MM.1S (cell line): ENCODE results near the gene B3GNT5.

Source experiments
- DNase-seq: peaks from one replicate; pipeline ENCODE4 v3.0.0-alpha.2; 2015
- H2AFZ ChIP-seq: fragments of 300-600 bp; sonication (generic); 2 replicates; pipeline ENCODE4 v1.6.0; 2016; ENCODE audit warnings: antibody characterized with exemption, low read length
- H3F3A ChIP-seq: fragments of 300-600 bp; sonication (generic); 2 replicates; pipeline ENCODE4 v1.6.1; 2016; ENCODE audit warnings: mild to moderate bottlenecking, antibody characterized with exemption, low read length, moderate library complexity, mixed read lengths; ENCODE audit not compliant: insufficient read depth
- H3K27ac ChIP-seq: fragments of 300-600 bp; sonication (generic); 2 replicates; pipeline ENCODE4 v1.5.1; 2016; ENCODE audit warnings: mild to moderate bottlenecking, low read length
- H3K27me3 ChIP-seq: fragments of 300-600 bp; sonication (generic); replicated peaks from 2 replicates; pipeline ENCODE4 v1.6.0; 2016; ENCODE audit warnings: low read length; ENCODE audit not compliant: insufficient read depth
- H3K36me3 ChIP-seq: fragments of 300-600 bp; sonication (generic); replicated peaks from 2 replicates; pipeline ENCODE4 v1.6.1; 2016; ENCODE audit warnings: mild to moderate bottlenecking, low read length, mixed read lengths; ENCODE audit not compliant: insufficient read depth
- H3K4me1 ChIP-seq: fragments of 300-600 bp; sonication (generic); 2 replicates; pipeline ENCODE4 v1.6.1; 2016; ENCODE audit warnings: low read length, mixed read lengths
- H3K4me2 ChIP-seq: fragments of 300-600 bp; sonication (generic); 2 replicates; pipeline ENCODE4 v1.6.0; 2016; ENCODE audit warnings: low read depth, low read length
- H3K4me3 ChIP-seq: fragments of 300-600 bp; sonication (generic); 2 replicates; pipeline ENCODE4 v1.5.1; 2016; ENCODE audit warnings: low read length, mixed read lengths
- H3K79me2 ChIP-seq: fragments of 300-600 bp; sonication (generic); 2 replicates; pipeline ENCODE4 v1.6.1; 2016; ENCODE audit warnings: mixed run types, low read length, mixed read lengths
- H3K9ac ChIP-seq: fragments of 300-600 bp; sonication (generic); 2 replicates; pipeline ENCODE4 v1.6.1; 2016; ENCODE audit warnings: low read length, mixed read lengths
- H3K9me2 ChIP-seq: fragments of 300-600 bp; sonication (generic); replicated peaks from 2 replicates; pipeline ENCODE4 v1.6.1; 2016; ENCODE audit warnings: mild to moderate bottlenecking, low read length, mixed read lengths; ENCODE audit not compliant: insufficient read depth
- H3K9me3 ChIP-seq: fragments of 300-600 bp; sonication (generic); replicated peaks from 2 replicates; pipeline ENCODE4 v1.6.1; 2016; ENCODE audit warnings: mild to moderate bottlenecking, low read length, mixed read lengths; ENCODE audit not compliant: insufficient read depth
- H4K20me1 ChIP-seq: fragments of 300-600 bp; sonication (generic); 2 replicates; pipeline ENCODE4 v1.6.1; 2016; ENCODE audit warnings: mild to moderate bottlenecking, low read length, moderate library complexity, mixed read lengths; ENCODE audit not compliant: insufficient read depth
- CTCF ChIP-seq: fragments of 300-600 bp; sonication (generic); IDR thresholded peaks from 2 replicates; pipeline ENCODE4 v1.5.1; 2016; ENCODE audit warnings: antibody characterized with exemption, low read length, mixed read lengths
- EZH2 ChIP-seq: fragments of 300-600 bp; sonication (generic); optimal IDR thresholded peaks from 2 replicates; pipeline ENCODE3; 2017; ENCODE audit warnings: low read depth, mild to moderate bottlenecking, antibody characterized with exemption, low read length, mixed read lengths
- EZH2phosphoT487 ChIP-seq: fragments of 300-600 bp; sonication (generic); IDR thresholded peaks from 2 replicates; pipeline ENCODE4 v1.6.1; 2018; ENCODE audit warnings: antibody characterized with exemption, low read length

The B3GNT5 gene

GRCh38 chr3:183213415-183214276, 39.4 kb upstream of the B3GNT5 start:
- Histone ChIP-seq H3K36me3 (no peaks in the 10 kb centered on the region), H3K4me1 (no peaks in the 10 kb centered on the region), H3K4me3 (no peak overlapping the region), H2AFZ (no peak overlapping the region), H3K79me2 (no peaks in the 10 kb centered on the region), H4K20me1 (no peaks in the 10 kb centered on the region), H3K9me2 (no peaks in the 10 kb centered on the region), H3K4me2 (no peak overlapping the region), H3K27ac (no peak overlapping the region), H3K9me3 (no peaks in the 10 kb centered on the region), H3K9ac (no peak overlapping the region), H3K27me3 (no peaks in the 10 kb centered on the region), H3F3A (no peaks in the 10 kb centered on the region)
- DNase-seq = no peak
- TF ChIP-seq CTCF (no peak), EZH2 (no peak), EZH2phosphoT487 (no peak)

- Histone ChIP-seq H3K9ac (no peak overlapping the region), H3F3A (no peaks in the 10 kb centered on the region), H3K36me3 (no peaks in the 10 kb centered on the region), H3K27me3 (no peaks in the 10 kb centered on the region), H3K27ac (no peak overlapping the region), H2AFZ (no peak overlapping the region), H3K9me3 (no peaks in the 10 kb centered on the region), H3K4me3 (no peak overlapping the region), H3K4me1 (no peaks in the 10 kb centered on the region), H3K4me2 (no peak overlapping the region), H4K20me1 (no peaks in the 10 kb centered on the region), H3K79me2 (no peaks in the 10 kb centered on the region), H3K9me2 (no peaks in the 10 kb centered on the region)
- no peak for TF ChIP-seq EZH2phosphoT487
- no peak for DNase-seq
Observed at GRCh38 chr3:183214277-183214612, 38.8 kb upstream of the B3GNT5 start.

GRCh38 chr3:183215591-183216202, 37.4 kb upstream of the B3GNT5 start:
- Histone ChIP-seq H3K9me3 (no peaks in the 10 kb centered on the region), H3F3A (no peaks in the 10 kb centered on the region), H3K27ac (no peak overlapping the region), H3K4me2 (no peak overlapping the region), H3K9ac (no peak overlapping the region), H3K9me2 (no peaks in the 10 kb centered on the region), H3K4me1 (no peaks in the 10 kb centered on the region), H3K79me2 (no peaks in the 10 kb centered on the region), H3K27me3 (no peaks in the 10 kb centered on the region), H3K36me3 (no peaks in the 10 kb centered on the region), H2AFZ (no peak overlapping the region), H3K4me3 (no peak overlapping the region), H4K20me1 (no peaks in the 10 kb centered on the region)
- TF ChIP-seq EZH2phosphoT487 = no peak
- no peak for TF ChIP-seq EZH2
- TF ChIP-seq CTCF = no peak
- DNase-seq = no peak
